Transverse colon (tissue), 4 donors: Measurements from ENCODE around the gene ACSM3. TPM values are rescaled to one million over a fixed set of nuclear protein-coding genes. Genes with fewer than 3 reads are reported as not detected.

Experiments used
- DNase-seq: peaks from one replicate; pipeline ENCODE4 v3.0.0-alpha.2; 2019
- H3K27ac ChIP-seq, 4 donors: fragments of 200-600 bp; sonication (generic); 2 replicates each; pipeline ENCODE4 v1.5.1; 2016 to 2018; ENCODE audit warnings: inconsistent platforms in 4 of 4
- H3K27me3 ChIP-seq: fragments of 200-600 bp; sonication (generic); 2 replicates; pipeline ENCODE4 v1.5.1; 2017; ENCODE audit warnings: inconsistent platforms
- H3K36me3 ChIP-seq, 4 donors: fragments of 200-600 bp; sonication (generic); 2 replicates each; pipeline ENCODE4 v1.5.1; 2017 to 2019; ENCODE audit warnings: inconsistent platforms in 4 of 4
- H3K4me1 ChIP-seq, 4 donors: fragments of 200-600 bp; sonication (generic); 2 replicates each; pipeline ENCODE4 v1.5.1; 2017 to 2020; ENCODE audit warnings: inconsistent platforms in 4 of 4
- H3K4me3 ChIP-seq, 4 donors: fragments of 200-600 bp; sonication (generic); 1 replicate in 1 of 4; 2 replicates in 3 of 4; pipeline versions ENCODE4 v1.5.1 to v1.6.1; 2017 to 2019; ENCODE audit warnings: inconsistent platforms in 4 of 4
- H3K9me3 ChIP-seq, 2 donors: fragments of 200-600 bp; sonication (generic); 2 replicates each; pipeline ENCODE4 v1.5.1; 2017 to 2019; ENCODE audit warnings: inconsistent platforms in 2 of 2
- EP300 ChIP-seq: sonication (generic); formaldehyde crosslinking; IDR thresholded peaks from one replicate; pipeline ENCODE4 v1.6.1; 2017; ENCODE audit warnings: antibody characterized with exemption, low read depth
- POLR2A ChIP-seq: fragments of 450-650 bp; IDR thresholded peaks from one replicate; pipeline ENCODE4 v1.6.1; 2016; ENCODE audit warnings: antibody characterized with exemption, mild to moderate bottlenecking, moderate library complexity
- POLR2AphosphoS5 ChIP-seq, 3 donors: sonication (generic); formaldehyde crosslinking; IDR thresholded peaks; one replicate each; pipeline ENCODE4 v1.6.1; 2016; ENCODE audit warnings: antibody characterized with exemption in 3 of 3
- WGBS, 2 donors: methylation state at CpG; one replicate each; pipeline ENCODE4 v1.1.5; 2018; ENCODE audit warnings: low coverage in 1 of 2; 5-methylcytosine and 5-hydroxymethylcytosine counted together
- in situ Hi-C, 4 donors: fragments of 200-750 bp; cut with MboI; loops; one replicate each; pipeline versions ENCODE4 v1.15.0 to v1.15.1; 2017; ENCODE audit warnings: low sequenced_read_pairs in 3 of 4, low pct_ligation_motif_present in 1 of 4, low pct_unique_long_range_greater_than_20kb in 1 of 4
- intact Hi-C: fragments of 100-400 bp; cut with DNase I; formaldehyde crosslinking; loops from one replicate; pipeline ENCODE4 v1.15.1; 2023; ENCODE audit warnings: low total_unique reads
- total RNA-seq, 4 donors: library from RNA; depleted of rRNA; stranded (reverse); fragments of >200 nt; gene quantifications; one replicate each; pipeline ENCODE4 v1.1.0, GENCODE V29; 2016
- TF ChIP-seq, protein P1 (sequence below), 5 experiments: fragments of 200-600 bp in 3 of 5; fragments of 450-650 bp in 2 of 5; sonication (generic) in 3 of 5; IDR thresholded peaks; 1 replicate in 2 of 5; 2 replicates in 3 of 5; pipeline ENCODE4 v1.5.1; 2016 to 2017; ENCODE audit warnings: antibody characterized with exemption in 5 of 5, inconsistent platforms in 3 of 5, mild to moderate bottlenecking in 2 of 5, moderate library complexity in 1 of 5

The ACSM3 gene
- total RNA-seq, 4 donors from 2014 or later: 21.7 to 108 (median 29.5) TPM

DNA sequence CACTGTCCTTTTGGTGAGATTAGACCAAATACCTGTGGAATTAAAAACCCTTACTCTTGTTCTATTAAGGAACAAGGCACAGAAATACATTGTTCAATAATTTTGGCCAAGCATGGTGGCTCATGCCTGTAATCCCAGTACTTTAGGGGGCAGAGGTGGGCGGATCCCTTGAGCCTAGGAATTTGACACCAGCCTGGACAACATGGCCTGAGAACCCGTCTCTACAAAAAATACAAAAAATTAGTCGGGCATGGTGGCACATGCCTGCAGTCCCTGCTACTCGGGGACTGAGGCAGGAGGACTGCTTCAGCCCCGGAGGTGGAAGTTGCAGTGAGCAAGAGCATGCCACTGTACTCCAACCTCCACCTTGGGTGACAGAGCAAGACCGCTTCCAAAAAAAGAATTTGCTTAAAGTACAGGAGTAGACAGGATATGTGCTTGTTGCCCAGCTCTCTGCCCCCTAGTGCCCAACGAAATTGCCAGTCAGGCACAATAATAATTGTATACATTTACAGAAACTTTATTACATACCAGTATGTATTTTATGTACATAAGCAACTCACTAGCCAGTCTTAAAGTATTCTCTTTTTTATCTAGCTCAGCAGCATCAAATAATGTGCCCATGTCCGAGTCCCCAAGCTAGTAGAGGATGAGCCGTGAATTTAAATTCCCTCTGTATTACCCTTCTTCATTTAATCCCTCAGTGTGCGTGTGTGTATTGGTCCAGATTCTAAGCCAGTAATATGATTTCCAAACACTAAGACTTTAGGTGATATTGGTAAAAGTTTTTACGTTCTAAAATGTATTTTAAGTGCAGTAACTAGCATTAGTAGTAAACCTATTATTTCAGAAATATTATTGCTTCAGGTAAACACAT is 23.6 kb upstream of the ACSM3 start:
- H3K9me3 ChIP-seq: no peaks in the 10 kb centered on the region
- DNase-seq: no peak
- in situ Hi-C loops (no loop called here), intact Hi-C loops (no loop called here)
- H3K27me3 ChIP-seq: no peaks in the 10 kb centered on the region
- H3K36me3 ChIP-seq: peaks cover 0 to 37% (median 18%) of the 10 kb centered on the region in 4 donors
- H3K27ac ChIP-seq: peak overlapping the region; percentile 96 to 98 (median 97)
- peaks cover 6 to 24% (median 14%) of the 10 kb centered on the region in 4 donors for H3K4me1 ChIP-seq
- WGBS, 2 donors: 21 to 34% methylated on average over 5 to 11 of the region's 11 CpGs
- H3K4me3 ChIP-seq: peak overlapping the region; percentile 65 to 94 (median 84)
- TF ChIP-seq, protein P1, sequence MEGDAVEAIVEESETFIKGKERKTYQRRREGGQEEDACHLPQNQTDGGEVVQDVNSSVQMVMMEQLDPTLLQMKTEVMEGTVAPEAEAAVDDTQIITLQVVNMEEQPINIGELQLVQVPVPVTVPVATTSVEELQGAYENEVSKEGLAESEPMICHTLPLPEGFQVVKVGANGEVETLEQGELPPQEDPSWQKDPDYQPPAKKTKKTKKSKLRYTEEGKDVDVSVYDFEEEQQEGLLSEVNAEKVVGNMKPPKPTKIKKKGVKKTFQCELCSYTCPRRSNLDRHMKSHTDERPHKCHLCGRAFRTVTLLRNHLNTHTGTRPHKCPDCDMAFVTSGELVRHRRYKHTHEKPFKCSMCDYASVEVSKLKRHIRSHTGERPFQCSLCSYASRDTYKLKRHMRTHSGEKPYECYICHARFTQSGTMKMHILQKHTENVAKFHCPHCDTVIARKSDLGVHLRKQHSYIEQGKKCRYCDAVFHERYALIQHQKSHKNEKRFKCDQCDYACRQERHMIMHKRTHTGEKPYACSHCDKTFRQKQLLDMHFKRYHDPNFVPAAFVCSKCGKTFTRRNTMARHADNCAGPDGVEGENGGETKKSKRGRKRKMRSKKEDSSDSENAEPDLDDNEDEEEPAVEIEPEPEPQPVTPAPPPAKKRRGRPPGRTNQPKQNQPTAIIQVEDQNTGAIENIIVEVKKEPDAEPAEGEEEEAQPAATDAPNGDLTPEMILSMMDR (IDR thresholded peaks at IDR 0.05): peak in 4 of 5 experiments; percentile 8 to 40 (median 29)
- TF ChIP-seq POLR2AphosphoS5 (IDR thresholded peaks at IDR 0.05): no peak

DNA sequence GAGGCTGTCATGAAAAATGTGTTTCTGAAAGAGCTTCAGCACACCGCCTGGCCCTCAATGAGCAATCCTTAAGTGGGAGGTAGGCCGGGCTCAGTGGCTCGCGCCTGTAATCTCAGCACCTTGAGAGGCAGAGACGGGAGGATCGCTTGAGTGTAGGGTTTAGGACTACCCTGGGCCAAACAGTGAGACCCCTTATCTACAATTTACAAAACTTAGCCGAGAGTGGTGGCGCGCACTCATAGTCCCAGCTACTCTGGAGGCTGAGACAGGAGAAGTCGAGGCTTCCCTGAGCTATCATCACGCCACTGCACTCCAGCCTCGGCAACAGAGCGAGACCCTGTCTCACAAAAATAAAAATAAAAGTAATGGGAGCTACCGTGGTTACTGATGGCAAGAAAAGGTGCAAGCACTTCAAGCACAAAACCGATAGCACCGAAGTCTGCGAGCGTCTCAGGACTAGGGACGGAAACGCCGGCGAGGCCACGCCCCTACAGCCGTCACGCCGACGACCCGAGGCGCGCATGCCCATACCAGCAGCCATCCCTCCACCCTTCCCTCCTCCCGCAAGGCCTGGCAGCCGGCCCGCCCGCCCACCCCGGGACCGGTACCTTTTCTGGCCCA is 22.8 kb upstream of the ACSM3 start:
- intact Hi-C loops: no loop called here
- 0 to 1% methylated on average over 1 to 27 of the region's 36 CpGs for WGBS, 2 donors

DNA sequence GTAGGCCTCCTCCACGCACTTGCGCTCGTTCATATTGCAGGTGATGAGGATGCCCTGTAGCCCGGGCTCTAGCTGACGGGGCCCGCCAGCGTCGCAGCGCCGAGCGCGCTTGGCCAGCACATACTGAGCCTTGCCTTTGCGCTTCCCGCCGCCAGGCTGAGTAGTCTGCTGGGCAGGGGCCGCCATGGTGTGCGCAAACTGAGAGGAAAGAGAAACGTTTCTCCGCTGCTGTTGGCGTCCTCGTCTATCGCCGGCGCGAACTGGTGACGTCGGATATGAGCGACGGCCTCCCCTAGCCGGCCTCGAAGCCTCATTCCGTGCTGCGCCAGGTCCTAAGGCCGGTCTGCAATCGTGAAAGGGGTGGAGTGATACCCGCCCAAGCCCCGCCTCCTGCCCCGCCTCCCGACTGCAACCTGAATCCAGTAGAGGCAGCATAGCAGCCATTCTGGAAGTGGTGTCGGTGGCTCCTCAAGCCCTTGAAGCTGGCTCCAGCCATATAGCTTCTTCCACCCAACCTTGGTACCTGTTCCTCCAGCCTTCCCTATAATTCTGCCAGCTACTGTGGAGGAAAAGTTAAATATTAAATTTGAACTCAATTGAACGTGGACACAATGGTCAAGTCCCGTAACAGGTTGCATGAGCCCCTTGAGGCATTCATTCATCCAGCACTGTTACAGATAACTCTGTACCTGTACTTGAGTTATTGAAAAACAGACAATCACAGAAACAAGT is 22.1 kb upstream of the ACSM3 start, which contains the start of gene THUMPD1:
Gene THUMPD1 (minus strand): TSS at position 265 of the 732 bp plus-strand sequence. CDS start 79 bp downstream, at position 186.
- peaks cover 0 to 1% of the 10 kb centered on the region in 2 donors for H3K9me3 ChIP-seq
- 4% methylated on average over 34 of the region's 42 CpGs; no CpG with 5 or more reads in 1 of the 2 donors for WGBS, 2 donors
- TF ChIP-seq POLR2A: peak; percentile 88
- TF ChIP-seq, protein P1 (IDR thresholded peaks at IDR 0.05): peak in 3 of 5 experiments; percentile 6 to 19 (median 14)
- TF ChIP-seq EP300: no peak
- peak; percentile 94 to 98 (median 97) for TF ChIP-seq POLR2AphosphoS5 (IDR thresholded peaks at IDR 0.05)
- H3K4me3 ChIP-seq: peak within 1 kb of the TSS; percentile 65 to 94 (median 84)
- H3K27me3 ChIP-seq: no peaks in the 10 kb centered on the region
- DNase-seq: peak; percentile 98
- peak within 1 kb of the TSS; percentile 96 to 98 (median 97) for H3K27ac ChIP-seq
- H3K4me1 ChIP-seq: peaks cover 6 to 24% (median 14%) of the 10 kb centered on the region in 4 donors
- intact Hi-C loops: no loop called here
- in situ Hi-C loops: no loop called here
- peaks cover 0 to 22% (median 11%) of the 10 kb centered on the region in 4 donors for H3K36me3 ChIP-seq

More for the DNA sequence above, 22.8 kb upstream of the ACSM3 start:
- in situ Hi-C loops: no loop called here
- H3K36me3 ChIP-seq: peaks cover 0 to 30% (median 15%) of the 10 kb centered on the region in 4 donors
- TF ChIP-seq POLR2AphosphoS5 (IDR thresholded peaks at IDR 0.05) (peak; percentile 6 to 83 (median 20)), POLR2A (no peak), EP300 (no peak)
- TF ChIP-seq, protein P1 (IDR thresholded peaks at IDR 0.05): no peak
- peak overlapping the region; percentile 96 to 98 (median 97) for H3K27ac ChIP-seq
- no peaks in the 10 kb centered on the region for H3K27me3 ChIP-seq
- peaks cover 6 to 24% (median 14%) of the 10 kb centered on the region in 4 donors for H3K4me1 ChIP-seq
- peak overlapping the region; percentile 65 to 94 (median 84) for H3K4me3 ChIP-seq
- DNase-seq: peak; percentile 94
- no peaks in the 10 kb centered on the region for H3K9me3 ChIP-seq
